Astrocyte (in vitro differentiated cells and primary cell): ENCODE data around the gene PARD3B. TPM values are rescaled to one million over a fixed set of nuclear protein-coding genes. Genes with fewer than 3 reads are reported as not detected.

Experiments
- DNase-seq: peaks from one replicate; pipeline ENCODE4 v3.0.0-alpha.2; 2010; ENCODE audit warnings: low read depth
- FAIRE-seq: peaks from 2 replicates; lab custom pipeline; 2011; peaks lifted over from hg19 to GRCh38; lab: Jason Lieb, UNC
- H2AFZ ChIP-seq: 2 replicates; pipeline ENCODE4 v1.6.0; 2012; ENCODE audit warnings: low read depth, low read length, inconsistent platforms
- H3K27ac ChIP-seq: 2 replicates; pipeline ENCODE4 v1.5.1; 2011; ENCODE audit warnings: low read depth, low read length, inconsistent platforms
- H3K27me3 ChIP-seq: 2 replicates; pipeline ENCODE4 v1.6.0; 2011; ENCODE audit warnings: low read length, inconsistent platforms; ENCODE audit not compliant: insufficient read depth
- H3K36me3 ChIP-seq: 2 replicates; pipeline ENCODE4 v1.5.1; 2011; ENCODE audit warnings: low read length, inconsistent platforms; ENCODE audit not compliant: insufficient read depth
- H3K4me1 ChIP-seq: 2 replicates; pipeline ENCODE4 v1.5.1; 2011; ENCODE audit warnings: low read length, inconsistent platforms; ENCODE audit not compliant: insufficient read depth
- H3K4me2 ChIP-seq: 2 replicates; pipeline ENCODE4 v1.6.0; 2012; ENCODE audit warnings: low read length, inconsistent platforms
- H3K4me3 ChIP-seq: 2 replicates; pipeline ENCODE4 v1.5.1; 2011; ENCODE audit warnings: low read depth, mild to moderate bottlenecking, low read length, inconsistent platforms; ENCODE audit not compliant: insufficient read depth
- H3K79me2 ChIP-seq: 2 replicates; pipeline ENCODE4 v1.6.0; 2012; ENCODE audit warnings: mild to moderate bottlenecking, low read length, inconsistent platforms; ENCODE audit not compliant: insufficient read depth
- H3K9ac ChIP-seq: 2 replicates; pipeline ENCODE4 v1.6.0; 2012; ENCODE audit warnings: mild to moderate bottlenecking, low read length, inconsistent platforms
- H3K9me3 ChIP-seq: 2 replicates; pipeline ENCODE4 v1.5.1; 2012; ENCODE audit warnings: low read depth, mild to moderate bottlenecking, low read length, inconsistent platforms; ENCODE audit not compliant: insufficient read depth
- H4K20me1 ChIP-seq: 2 replicates; pipeline ENCODE4 v1.6.0; 2012; ENCODE audit warnings: low read length, inconsistent platforms; ENCODE audit not compliant: insufficient read depth
- H3K27ac Mint-ChIP-seq: one replicate; pipeline ENCODE4 v1.8.0; 2021; ENCODE audit warnings: mild to moderate bottlenecking, mixed read lengths; ENCODE audit not compliant: unreplicated experiment
- H3K27me3 Mint-ChIP-seq: one replicate; pipeline ENCODE4 v1.8.0; 2021; ENCODE audit warnings: low read depth, mixed read lengths; ENCODE audit not compliant: unreplicated experiment
- H3K36me3 Mint-ChIP-seq: one replicate; pipeline ENCODE4 v1.8.0; 2021; ENCODE audit warnings: low read depth, mixed read lengths; ENCODE audit not compliant: unreplicated experiment
- H3K4me1 Mint-ChIP-seq: one replicate; pipeline ENCODE4 v1.8.0; 2021; ENCODE audit warnings: low read depth, mixed read lengths; ENCODE audit not compliant: unreplicated experiment
- H3K4me3 Mint-ChIP-seq: one replicate; pipeline ENCODE4 v1.8.0; 2021; ENCODE audit warnings: mild to moderate bottlenecking, moderate library complexity, mixed read lengths; ENCODE audit not compliant: unreplicated experiment
- H3K9me3 Mint-ChIP-seq: one replicate; pipeline ENCODE4 v1.8.0; 2021; ENCODE audit warnings: mild to moderate bottlenecking, mixed read lengths; ENCODE audit not compliant: unreplicated experiment
- EZH2 ChIP-seq: IDR thresholded peaks from 2 replicates; pipeline ENCODE4 v1.6.1; 2012; ENCODE audit warnings: mild to moderate bottlenecking, low read length, inconsistent platforms; ENCODE audit not compliant: insufficient read depth
- total RNA-seq: library from RNA; stranded (reverse); gene quantifications from 2 replicates; pipeline ENCODE4 v1.2.1, GENCODE V29; 2021
- TF ChIP-seq, protein P1 (sequence below): IDR thresholded peaks from 2 replicates; pipeline ENCODE4 v1.5.1; 2011; ENCODE audit warnings: low read depth, mild to moderate bottlenecking, inconsistent platforms, low read length, moderate library complexity; ENCODE audit not compliant: insufficient read depth

The PARD3B gene
- total RNA-seq, 1 donor from 2014 or later = 6.5 TPM

DNA sequence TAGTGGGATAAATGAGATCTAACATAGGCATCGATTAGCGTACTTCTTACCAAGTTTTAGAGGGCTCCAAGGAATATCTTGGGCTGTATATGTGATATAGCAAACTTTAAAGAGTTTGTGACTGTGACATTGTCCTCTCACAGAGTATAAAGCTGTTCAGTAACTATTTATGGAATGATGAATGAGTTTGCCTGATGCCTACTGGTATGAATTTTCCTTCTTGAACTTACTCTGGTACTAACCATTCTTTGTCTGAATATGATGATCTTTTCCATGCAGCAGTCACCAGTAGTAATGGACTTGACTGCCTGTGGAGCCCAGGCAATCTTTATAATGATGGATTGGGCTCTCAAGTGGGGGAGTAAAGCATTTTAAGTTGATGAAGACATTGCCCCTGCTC, 120.5 kb downstream of the PARD3B start:
- Histone ChIP-seq H3K27me3 (no peaks in the 10 kb centered on the region), H3K4me2 (peak overlapping the region; percentile 56), H3K36me3 (no peaks in the 10 kb centered on the region), H3K9me3 (no peaks in the 10 kb centered on the region), H4K20me1 (no peaks in the 10 kb centered on the region), H3K9ac (no peak overlapping the region), H2AFZ (no peak overlapping the region), H3K79me2 (no peaks in the 10 kb centered on the region), H3K4me3 (no peak overlapping the region), H3K4me1 (peaks cover 14% of the 10 kb centered on the region), H3K27ac (peak overlapping the region; percentile 83)
- FAIRE-seq = no peak
- Mint-ChIP-seq H3K4me1 (peaks cover 6% of the 10 kb centered on the region), H3K4me3 (no peak overlapping the region), H3K27ac (no peak overlapping the region), H3K36me3 (no peaks in the 10 kb centered on the region), H3K27me3 (no peaks in the 10 kb centered on the region), H3K9me3 (no peaks in the 10 kb centered on the region)
- no peak for DNase-seq
- no peak for TF ChIP-seq EZH2
- TF ChIP-seq, protein P1, sequence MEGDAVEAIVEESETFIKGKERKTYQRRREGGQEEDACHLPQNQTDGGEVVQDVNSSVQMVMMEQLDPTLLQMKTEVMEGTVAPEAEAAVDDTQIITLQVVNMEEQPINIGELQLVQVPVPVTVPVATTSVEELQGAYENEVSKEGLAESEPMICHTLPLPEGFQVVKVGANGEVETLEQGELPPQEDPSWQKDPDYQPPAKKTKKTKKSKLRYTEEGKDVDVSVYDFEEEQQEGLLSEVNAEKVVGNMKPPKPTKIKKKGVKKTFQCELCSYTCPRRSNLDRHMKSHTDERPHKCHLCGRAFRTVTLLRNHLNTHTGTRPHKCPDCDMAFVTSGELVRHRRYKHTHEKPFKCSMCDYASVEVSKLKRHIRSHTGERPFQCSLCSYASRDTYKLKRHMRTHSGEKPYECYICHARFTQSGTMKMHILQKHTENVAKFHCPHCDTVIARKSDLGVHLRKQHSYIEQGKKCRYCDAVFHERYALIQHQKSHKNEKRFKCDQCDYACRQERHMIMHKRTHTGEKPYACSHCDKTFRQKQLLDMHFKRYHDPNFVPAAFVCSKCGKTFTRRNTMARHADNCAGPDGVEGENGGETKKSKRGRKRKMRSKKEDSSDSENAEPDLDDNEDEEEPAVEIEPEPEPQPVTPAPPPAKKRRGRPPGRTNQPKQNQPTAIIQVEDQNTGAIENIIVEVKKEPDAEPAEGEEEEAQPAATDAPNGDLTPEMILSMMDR = no peak

DNA sequence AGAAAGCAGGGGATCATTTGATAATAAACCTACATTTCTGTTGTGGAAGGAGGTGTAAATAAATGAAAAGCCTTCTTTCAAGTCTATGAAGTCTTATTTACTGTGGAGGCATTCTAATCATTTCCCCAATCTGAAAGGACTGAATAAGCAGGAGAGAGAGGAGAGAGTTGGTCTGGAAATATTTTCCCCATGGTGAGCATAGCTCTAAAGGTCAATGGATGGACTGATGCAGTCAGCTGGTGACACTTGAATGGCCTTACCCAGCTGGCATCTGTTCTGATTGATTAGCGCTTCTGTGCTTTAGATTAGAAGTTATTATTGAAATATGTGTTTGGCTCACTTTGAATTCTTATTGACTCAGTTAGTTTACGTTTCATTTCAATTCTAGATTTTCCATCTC, 122.7 kb downstream of the PARD3B start:
- Histone ChIP-seq H3K9ac (no peak overlapping the region), H3K4me2 (no peak overlapping the region), H3K36me3 (no peaks in the 10 kb centered on the region), H4K20me1 (no peaks in the 10 kb centered on the region), H3K27me3 (no peaks in the 10 kb centered on the region), H3K4me1 (peaks cover 14% of the 10 kb centered on the region), H3K79me2 (no peaks in the 10 kb centered on the region), H2AFZ (no peak overlapping the region), H3K4me3 (no peak overlapping the region), H3K9me3 (no peaks in the 10 kb centered on the region), H3K27ac (no peak overlapping the region)
- DNase-seq (no peak), FAIRE-seq (peak; percentile 37)
- no peak overlapping the region for H3K4me3 Mint-ChIP-seq
- no peaks in the 10 kb centered on the region for H3K36me3 Mint-ChIP-seq
- H3K27ac Mint-ChIP-seq = no peak overlapping the region
- no peaks in the 10 kb centered on the region for H3K9me3 Mint-ChIP-seq
- no peaks in the 10 kb centered on the region for H3K27me3 Mint-ChIP-seq
- peaks cover 6% of the 10 kb centered on the region for H3K4me1 Mint-ChIP-seq
- no peak for TF ChIP-seq EZH2
- TF ChIP-seq, protein P1 = no peak

DNA sequence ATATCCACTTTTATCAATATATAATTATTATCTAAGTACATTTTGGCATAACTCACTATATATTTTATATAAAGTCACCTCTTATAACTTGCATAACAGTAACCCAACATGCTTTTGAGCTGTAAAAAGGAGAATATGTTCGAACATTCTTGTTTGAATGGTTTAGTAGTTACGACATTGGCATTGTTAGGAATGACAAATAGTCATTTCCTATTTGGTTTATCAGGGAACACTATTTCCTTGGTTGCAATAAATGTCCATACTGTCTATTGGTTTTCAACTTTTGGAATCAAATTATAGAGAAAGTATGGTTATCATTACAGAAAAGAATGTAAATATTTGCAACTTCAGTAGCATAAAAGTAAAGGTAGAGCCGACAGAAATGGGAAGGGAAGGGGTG, 124.1 kb downstream of the PARD3B start:
- H3K36me3 Mint-ChIP-seq = no peaks in the 10 kb centered on the region
- Histone ChIP-seq H3K79me2 (no peaks in the 10 kb centered on the region), H3K36me3 (no peaks in the 10 kb centered on the region), H4K20me1 (no peaks in the 10 kb centered on the region), H3K4me2 (no peak overlapping the region), H3K9ac (no peak overlapping the region), H3K27me3 (no peaks in the 10 kb centered on the region), H3K4me1 (peaks cover 21% of the 10 kb centered on the region), H3K4me3 (no peak overlapping the region), H2AFZ (no peak overlapping the region), H3K9me3 (no peaks in the 10 kb centered on the region), H3K27ac (no peak overlapping the region)
- H3K27me3 Mint-ChIP-seq = no peaks in the 10 kb centered on the region
- no peak for FAIRE-seq
- H3K4me1 Mint-ChIP-seq = peaks cover 9% of the 10 kb centered on the region
- no peak overlapping the region for H3K4me3 Mint-ChIP-seq
- DNase-seq = peak; percentile 12
- TF ChIP-seq, protein P1 = no peak
- TF ChIP-seq EZH2 = no peak
- no peak overlapping the region for H3K27ac Mint-ChIP-seq
- H3K9me3 Mint-ChIP-seq = no peaks in the 10 kb centered on the region
